ENCODE data around the gene COL4A2.

DNA sequence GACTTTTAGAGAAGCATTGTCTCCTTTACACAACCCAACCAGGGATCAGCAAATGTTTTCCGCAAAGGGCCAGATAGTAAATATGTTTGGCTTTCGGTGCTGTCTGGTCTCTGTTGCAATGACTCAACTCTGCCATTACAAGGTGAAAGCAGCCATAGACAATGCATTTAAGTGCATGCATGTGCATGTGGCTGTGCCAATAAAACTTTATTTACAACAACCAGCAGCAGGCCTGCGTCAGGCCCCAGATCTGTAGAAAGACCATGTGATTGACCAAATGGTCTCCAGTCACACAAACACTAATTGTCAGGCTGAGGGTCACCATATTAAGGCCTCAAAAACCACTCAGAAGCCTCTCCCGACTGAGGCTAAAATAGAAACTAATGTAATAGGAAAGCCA is 246.3 kb downstream of the COL4A2 start:
- TF ChIP-seq GATA2 (IDR thresholded peaks at IDR 0.05; ENCODE audit: low read depth, low read length), result no peak
- no peak for TF ChIP-seq GATA3 (IDR thresholded peaks at IDR 0.05; ENCODE audit: low read depth, low read length)

Measured in SH-SY5Y (cell line).